ENCODE data around the gene DDAH2.

DDAH2 gene

DNA sequence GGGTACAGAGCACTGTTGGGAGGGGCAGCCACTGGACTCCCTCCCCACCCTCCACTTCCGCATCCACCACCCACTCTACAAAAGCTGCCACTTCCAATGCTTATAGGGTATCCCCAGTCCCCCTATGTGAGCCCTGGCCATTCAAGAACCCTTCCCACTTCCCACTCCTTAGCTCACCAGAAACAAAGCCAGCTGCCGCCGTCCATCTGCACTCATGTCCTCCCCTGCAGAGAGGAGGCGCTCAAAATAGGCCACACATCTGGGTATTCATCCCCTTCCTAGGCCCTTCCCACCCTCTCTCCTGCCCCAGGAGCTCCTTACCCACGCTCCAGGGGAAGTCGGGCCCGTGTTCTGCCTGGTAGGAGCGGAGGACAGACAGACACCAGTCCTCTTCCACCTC, 41.8 kb downstream of the DDAH2 start:
- no peak for DNase-seq

DNA sequence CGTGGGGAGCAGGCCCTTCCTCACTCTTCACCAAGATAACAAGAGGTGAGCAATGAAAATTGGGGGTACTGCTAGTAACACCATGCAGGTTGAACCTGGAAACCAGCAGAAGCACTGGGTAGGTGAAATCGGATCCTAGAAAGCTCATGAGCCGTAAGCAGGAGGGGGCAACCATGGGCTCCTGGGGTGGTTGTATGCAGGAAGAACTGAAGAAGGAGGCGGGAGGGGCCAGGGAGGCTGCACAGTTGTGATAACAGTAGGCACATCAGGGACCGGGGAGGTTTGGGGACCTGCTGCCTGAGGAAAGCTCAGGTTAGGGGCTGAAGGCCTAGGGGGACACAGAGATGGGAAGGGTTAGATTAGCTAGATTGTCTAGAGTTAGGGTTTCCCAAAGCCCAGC, 42.6 kb downstream of the DDAH2 start:
- no peak for DNase-seq

DNA sequence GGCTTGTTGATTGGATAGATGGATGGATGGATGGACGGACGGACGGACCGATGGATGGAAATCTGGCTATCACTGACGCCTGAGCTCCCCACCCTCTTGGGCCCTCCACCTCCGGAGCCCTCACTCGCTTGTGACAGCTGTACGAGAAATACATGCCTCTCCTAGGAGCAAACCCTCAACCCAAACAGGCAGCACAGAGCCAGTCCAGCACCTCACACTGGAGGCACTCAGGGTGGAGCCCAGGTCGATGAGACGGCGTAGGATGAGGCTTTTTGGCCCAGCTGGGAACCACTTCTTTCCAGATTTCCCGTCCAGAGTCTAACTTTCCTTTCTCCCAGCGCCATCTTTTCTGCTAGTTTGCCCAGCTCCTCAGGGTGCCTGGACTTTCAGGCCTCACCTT, 45.5 kb downstream of the DDAH2 start:
- no peak for DNase-seq

- peak; percentile 61 for DNase-seq
Measured at GRCh38 chr6:31681135-31681671, 47.9 kb downstream of the DDAH2 start.

DNA sequence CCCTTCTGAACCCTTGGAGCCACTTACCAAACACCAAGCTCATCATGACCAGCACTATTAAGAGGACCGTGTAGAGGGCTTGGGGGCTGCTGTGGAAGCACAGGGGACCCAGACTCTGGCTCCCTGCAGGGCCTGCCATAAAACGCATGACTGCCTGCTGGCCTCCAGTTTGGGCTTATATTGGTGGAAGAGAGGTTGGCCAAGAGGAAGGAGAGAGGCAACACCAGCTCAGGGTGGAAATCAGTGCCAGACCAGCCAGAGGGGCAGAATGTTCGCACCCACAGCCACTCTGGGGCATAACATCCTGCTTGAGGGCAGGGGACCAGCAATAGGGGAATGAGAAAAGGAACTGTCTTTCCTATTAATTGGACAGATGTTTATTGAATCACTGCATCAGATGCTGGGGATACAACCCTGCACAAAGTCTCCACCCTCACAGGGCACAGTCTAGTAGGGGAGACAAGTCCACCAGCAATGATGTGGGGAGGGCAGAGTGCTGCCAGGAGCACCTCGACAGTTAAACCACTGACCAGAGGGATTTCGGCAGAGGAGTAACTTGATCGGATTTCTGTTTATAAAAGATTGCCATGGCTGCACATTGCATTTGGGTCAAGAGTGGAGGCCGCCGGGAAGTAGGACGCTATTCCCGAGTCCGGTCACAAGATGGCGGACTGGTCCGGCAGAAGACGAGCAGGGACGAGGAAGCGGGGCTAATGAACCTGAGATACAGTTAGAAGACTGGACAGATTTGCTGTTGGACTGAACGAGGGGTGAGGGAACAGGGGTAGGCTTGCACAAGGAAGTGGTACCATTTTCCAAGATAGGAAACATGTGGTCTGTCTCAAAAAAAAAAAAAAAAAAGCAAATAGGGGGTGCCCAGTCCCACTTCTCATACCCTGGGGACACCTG, 48.6 kb downstream of the DDAH2 start, which contains the start of gene LY6G5C:
Gene LY6G5C (minus strand): TSS at position 842 of the 909 bp plus-strand sequence. CDS start 694 bp downstream, at position 148.
- DNase-seq: peak; percentile 68

GRCh38 chr6:31677955-31678354, 51.1 kb downstream of the DDAH2 start:
- DNase-seq: no peak
